ENCODE results near the gene INO80E. TPM values are rescaled to one million over a fixed set of nuclear protein-coding genes. Genes with fewer than 3 reads are reported as not detected.

INO80E gene
- total RNA-seq (2022; extraction: Qiagen RNA extraction; ENCODE audit: low read depth) = 103 to 113 TPM (median 109 TPM) in 5 replicates

DNA sequence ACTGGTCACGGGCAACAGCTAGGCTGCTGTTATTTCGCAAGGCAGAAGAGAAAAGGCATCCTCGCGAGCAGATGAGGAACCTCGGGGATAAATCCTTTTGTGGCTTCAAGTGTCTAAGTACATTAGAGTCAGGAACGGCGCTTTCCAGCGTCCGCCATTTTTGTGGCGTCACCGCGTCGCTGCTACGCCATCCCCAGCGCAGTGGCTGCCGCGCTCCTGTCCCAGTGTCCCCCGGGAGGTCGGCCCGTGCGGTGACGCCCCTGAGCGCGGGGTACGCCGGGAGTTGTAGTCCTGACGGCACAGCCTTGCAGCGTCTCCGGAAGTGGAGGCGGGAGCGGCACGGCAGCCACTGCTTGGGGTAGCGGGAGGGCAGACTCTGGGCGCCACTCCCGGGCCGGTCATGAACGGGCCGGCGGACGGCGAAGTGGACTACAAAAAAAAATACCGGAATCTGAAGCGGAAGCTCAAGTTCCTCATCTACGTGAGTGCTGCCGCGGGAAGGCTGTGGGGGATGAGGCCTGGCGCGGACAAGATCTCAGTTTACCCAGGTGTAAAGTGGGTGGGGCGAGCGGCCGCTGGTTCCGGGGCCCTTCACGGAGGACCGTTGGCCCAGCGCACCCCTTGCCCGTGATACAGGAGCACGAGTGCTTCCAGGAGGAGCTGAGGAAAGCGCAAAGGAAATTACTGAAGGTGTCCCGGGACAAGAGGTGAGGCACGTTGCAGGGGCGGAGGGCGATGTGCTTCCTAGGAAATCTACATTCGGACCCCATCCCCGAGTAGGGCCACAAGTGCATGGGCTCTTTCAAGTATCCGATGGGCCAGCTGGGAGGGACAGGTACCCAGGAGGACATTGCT lies at the start of gene INO80E:
INO80E (plus strand) TSS at position 331 of the 855 bp plus-strand sequence; CDS start at position 401, 70 bp downstream.

DNA sequence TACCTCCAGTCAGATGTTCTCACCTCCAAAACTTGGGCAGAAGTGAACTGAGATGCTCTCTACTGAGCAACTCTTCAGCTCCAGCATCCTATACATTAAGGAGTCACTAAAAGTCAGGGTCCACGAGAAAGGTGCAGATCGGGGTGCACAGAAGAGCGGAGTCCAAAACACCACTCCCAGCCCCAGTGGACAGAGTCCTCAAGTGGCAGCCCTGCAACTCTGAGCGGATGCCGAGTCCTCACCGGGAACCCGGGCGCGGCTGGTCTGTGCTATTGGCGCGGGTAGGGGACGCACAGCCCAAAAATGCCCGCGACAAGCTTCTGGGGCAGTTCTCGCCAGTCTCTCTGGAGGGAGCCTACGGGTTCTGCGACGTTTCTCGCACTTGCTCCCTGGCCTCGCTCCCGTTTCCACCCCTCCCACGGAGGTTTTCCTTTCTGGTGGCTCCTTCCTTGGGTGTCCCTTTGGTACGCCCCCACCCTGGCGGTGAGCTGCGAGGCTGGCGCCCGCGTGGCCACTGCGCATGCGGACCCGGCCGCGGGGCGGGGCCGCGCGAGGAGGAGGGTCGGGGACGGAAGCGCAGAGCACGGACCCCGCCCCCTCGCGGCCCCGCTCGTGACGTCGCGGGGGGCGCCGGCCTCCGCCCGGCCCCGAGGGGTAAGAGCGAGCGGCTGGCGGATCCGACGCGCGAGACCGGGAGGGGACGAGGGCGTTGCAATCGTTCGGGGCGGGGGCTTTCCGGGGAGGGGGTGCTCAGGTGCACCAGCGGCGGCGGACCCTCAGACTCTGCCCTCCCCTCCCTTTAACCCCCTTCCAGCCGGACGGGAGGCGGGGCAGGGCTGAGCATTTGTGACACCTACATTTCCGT lies 34.3 kb upstream of the INO80E start, which contains the start of gene TMEM219:
TMEM219 (plus strand) TSS at position 601 of the 865 bp plus-strand sequence. CDS start 1,065 bp downstream, outside the sequence.

DNA sequence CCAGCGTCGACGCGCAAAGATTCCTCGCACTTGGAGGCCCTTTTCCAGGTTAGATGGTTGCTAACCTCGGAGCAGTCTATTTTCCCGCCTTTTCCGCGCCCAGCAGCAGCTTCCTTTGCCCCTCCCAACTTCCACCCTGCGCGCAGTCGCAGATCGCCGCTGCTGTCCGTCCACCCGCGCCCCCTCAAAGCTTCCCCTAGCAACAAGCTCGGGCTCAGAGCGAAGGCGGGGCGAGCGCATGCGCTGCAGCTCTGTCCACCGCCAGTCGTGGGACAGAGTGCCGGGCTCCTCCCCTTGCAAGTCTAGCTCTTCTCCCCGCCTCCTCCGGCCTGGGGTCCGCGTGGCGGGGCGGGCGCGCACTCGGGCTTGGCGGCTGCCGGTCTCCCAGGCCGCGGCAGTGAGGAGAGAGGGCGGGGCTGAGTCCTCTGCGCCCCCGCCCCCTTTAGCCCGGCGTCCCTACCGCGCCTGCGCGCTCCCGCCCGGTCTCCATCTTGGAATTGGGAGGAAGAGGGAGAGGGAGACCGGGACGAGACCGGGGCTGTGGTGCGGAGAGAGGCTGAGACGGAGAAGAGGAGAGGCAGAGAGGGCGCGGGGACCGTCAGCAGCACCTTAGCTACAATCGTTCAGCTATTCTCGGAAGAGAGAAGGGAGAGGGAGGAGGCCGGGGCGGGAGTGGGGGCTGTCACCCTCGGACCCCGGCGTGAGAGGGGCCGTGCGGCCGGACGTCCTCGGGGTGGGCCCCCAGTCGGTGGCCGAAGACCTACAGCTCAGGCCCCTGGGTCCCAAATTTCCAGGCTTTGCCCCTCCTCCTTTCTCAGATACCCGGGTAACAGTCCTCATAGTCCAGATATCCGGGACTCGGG lies 22.4 kb upstream of the INO80E start, which contains the start of gene TAOK2:
TAOK2 (plus strand) TSS at position 485 of the 863 bp plus-strand sequence. CDS start 3,905 bp downstream, outside the sequence.

GRCh38 chr16:29995324-29995910 lies 624 bp upstream of the INO80E start, which contains the start of gene HIRIP3:
Gene HIRIP3, minus strand, starts transcription at chr16:29995617. Its CDS starts 12 bp downstream, at chr16:29995605.

GRCh38 chr16:30010844-30011713 lies 15.0 kb downstream of the INO80E start, which contains the start of gene DOC2A:
Gene DOC2A, minus strand, starts transcription at chr16:30011027. Its CDS starts 805 bp downstream, at chr16:30010222.

GRCh38 chr16:30022887-30023286 lies 26.8 kb downstream of the INO80E start, which contains the start of gene C16orf92:
Gene C16orf92, plus strand, starts transcription at chr16:30023198. Its CDS starts 143 bp downstream, at chr16:30023341.

DNA sequence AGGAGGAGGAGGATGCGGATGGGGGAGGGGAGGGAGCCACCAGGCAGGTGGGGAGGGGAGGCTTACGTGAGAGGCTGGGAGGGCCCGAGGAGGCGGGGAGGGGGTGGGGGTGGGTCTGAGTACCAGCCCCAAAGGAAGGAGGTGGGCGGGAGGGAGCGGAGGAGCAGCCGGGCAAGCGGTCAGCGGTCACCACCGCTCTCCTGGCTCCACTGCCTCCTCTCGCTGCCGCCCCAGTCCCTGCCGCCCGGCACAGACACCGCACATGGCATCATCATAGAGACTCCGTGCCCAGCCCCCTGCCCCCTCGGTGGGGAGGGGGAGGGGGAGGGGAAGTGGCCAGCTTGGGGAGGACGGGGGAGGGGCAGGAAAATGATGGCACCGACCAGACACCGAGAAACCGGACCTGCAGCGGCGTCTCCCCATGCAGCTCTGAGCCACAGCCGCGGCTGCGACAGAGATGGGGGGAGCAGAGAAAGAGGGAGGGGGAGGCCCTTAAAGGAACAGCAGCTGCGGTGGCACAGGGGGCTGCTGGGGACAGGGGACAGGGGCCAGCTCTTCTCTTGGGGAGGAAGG lies 34.9 kb downstream of the INO80E start, which contains the start of gene TLCD3B:
TLCD3B (minus strand) TSS at position 431 of the 573 bp plus-strand sequence. CDS start 744 bp downstream, outside the sequence.

Other genes starting within 250 kb of the INO80E start
- not detected in 5 replicates for gene ZG16, start 218.0 kb upstream of the INO80E start, total RNA-seq (2022; extraction: Qiagen RNA extraction; ENCODE audit: low read depth)
- 81.9 to 103 TPM (median 93.7 TPM) in 5 replicates for gene KIF22, start 205.5 kb upstream of the INO80E start, total RNA-seq (2022; extraction: Qiagen RNA extraction; ENCODE audit: low read depth)
- 155 to 199 TPM (median 183 TPM) in 5 replicates for gene MAZ, start 189.7 kb upstream of the INO80E start, total RNA-seq (2022; extraction: Qiagen RNA extraction; ENCODE audit: low read depth)
- gene PRRT2, start 184.0 kb upstream of the INO80E start, total RNA-seq (2022; extraction: Qiagen RNA extraction; ENCODE audit: low read depth) = 0.26 to 0.54 TPM (median 0.46 TPM) in 5 replicates
- 41.2 to 51.3 TPM (median 48.8 TPM) in 5 replicates for gene PAGR1, start 180.1 kb upstream of the INO80E start, total RNA-seq (2022; extraction: Qiagen RNA extraction; ENCODE audit: low read depth)
- gene MVP, start 175.8 kb upstream of the INO80E start, total RNA-seq (2022; extraction: Qiagen RNA extraction; ENCODE audit: low read depth) = 110 to 134 TPM (median 125 TPM) in 5 replicates
- 63.2 to 108 TPM (median 103 TPM) in 5 replicates for gene CDIPT, start 133.0 kb upstream of the INO80E start, total RNA-seq (2022; extraction: Qiagen RNA extraction; ENCODE audit: low read depth)
- 16.5 to 25.6 TPM (median 21.2 TPM) in 5 replicates for gene SEZ6L2, start 96.7 kb upstream of the INO80E start, total RNA-seq (2022; extraction: Qiagen RNA extraction; ENCODE audit: low read depth)
- 20.9 to 30.7 TPM (median 28.3 TPM) in 5 replicates for gene ASPHD1, start 95.8 kb upstream of the INO80E start, total RNA-seq (2022; extraction: Qiagen RNA extraction; ENCODE audit: low read depth)
- 15.9 to 22.5 TPM (median 18.2 TPM) in 5 replicates for gene KCTD13, start 70.0 kb upstream of the INO80E start, total RNA-seq (2022; extraction: Qiagen RNA extraction; ENCODE audit: low read depth)
- 79.8 to 104 TPM (median 96.6 TPM) in 5 replicates for gene TMEM219, start 34.2 kb upstream of the INO80E start, total RNA-seq (2022; extraction: Qiagen RNA extraction; ENCODE audit: low read depth)
- 27.9 to 37.1 TPM (median 33.4 TPM) in 5 replicates for gene TAOK2, start 22.4 kb upstream of the INO80E start, total RNA-seq (2022; extraction: Qiagen RNA extraction; ENCODE audit: low read depth)
- gene HIRIP3, start 624 bp upstream of the INO80E start, total RNA-seq (2022; extraction: Qiagen RNA extraction; ENCODE audit: low read depth) = 13.3 to 18.0 TPM (median 15.7 TPM) in 5 replicates
- gene DOC2A, start 14.8 kb downstream of the INO80E start, total RNA-seq (2022; extraction: Qiagen RNA extraction; ENCODE audit: low read depth) = 1.8 to 2.8 TPM (median 2.5 TPM) in 5 replicates
- gene C16orf92, start 27.0 kb downstream of the INO80E start, total RNA-seq (2022; extraction: Qiagen RNA extraction; ENCODE audit: low read depth) = not detected in 5 replicates
- gene TLCD3B, start 35.0 kb downstream of the INO80E start, total RNA-seq (2022; extraction: Qiagen RNA extraction; ENCODE audit: low read depth) = 0.23 to 0.58 TPM (median 0.30 TPM) in 5 replicates
- gene ALDOA, start 69.5 kb downstream of the INO80E start, total RNA-seq (2022; extraction: Qiagen RNA extraction; ENCODE audit: low read depth) = 1,596 to 1,951 TPM (median 1,926 TPM) in 5 replicates
- gene PPP4C, start 79.8 kb downstream of the INO80E start, total RNA-seq (2022; extraction: Qiagen RNA extraction; ENCODE audit: low read depth) = 123 to 151 TPM (median 142 TPM) in 5 replicates
- gene TBX6, start 95.7 kb downstream of the INO80E start, total RNA-seq (2022; extraction: Qiagen RNA extraction; ENCODE audit: low read depth) = 0.25 to 0.53 TPM (median 0.32 TPM) in 4 of 5 replicates, not detected in the other
- gene YPEL3, start 100.0 kb downstream of the INO80E start, total RNA-seq (2022; extraction: Qiagen RNA extraction; ENCODE audit: low read depth) = 5.4 to 13.2 TPM (median 10.2 TPM) in 5 replicates
- gene GDPD3, start 117.3 kb downstream of the INO80E start, total RNA-seq (2022; extraction: Qiagen RNA extraction; ENCODE audit: low read depth) = 1.2 to 2.2 TPM (median 2.0 TPM) in 5 replicates
- 31.6 to 37.3 TPM (median 34.5 TPM) in 5 replicates for gene MAPK3, start 127.0 kb downstream of the INO80E start, total RNA-seq (2022; extraction: Qiagen RNA extraction; ENCODE audit: low read depth)
- gene CORO1A, start 187.4 kb downstream of the INO80E start, total RNA-seq (2022; extraction: Qiagen RNA extraction; ENCODE audit: low read depth) = 2.6 to 6.0 TPM (median 3.1 TPM) in 5 replicates
- gene BOLA2B, start 197.4 kb downstream of the INO80E start, total RNA-seq (2022; extraction: Qiagen RNA extraction; ENCODE audit: low read depth) = 149 to 252 TPM (median 217 TPM) in 5 replicates
- gene SLX1A, start 197.6 kb downstream of the INO80E start, total RNA-seq (2022; extraction: Qiagen RNA extraction; ENCODE audit: low read depth) = 7.2 to 24.4 TPM (median 12.9 TPM) in 5 replicates
- gene SULT1A3, start 203.0 kb downstream of the INO80E start, total RNA-seq (2022; extraction: Qiagen RNA extraction; ENCODE audit: low read depth) = 4.2 to 10.3 TPM (median 8.6 TPM) in 5 replicates